Cardiac muscle cell (in vitro differentiated cells and primary cell): ENCODE data around the gene RNGTT. TPM values are rescaled to one million over a fixed set of nuclear protein-coding genes. Genes with fewer than 3 reads are reported as not detected.
A peak's percentile ranks its signal among the peaks of the same experiment; 100 is the strongest.

ENCODE experiments used
- DNase-seq, 2 donors: peaks; one replicate each; pipeline versions ENCODE4 v3.0.0 to v3.0.0-alpha.2; 2010 to 2017; ENCODE audit warnings: low read depth in 1 of 2, low spot score in 1 of 2
- H3K27ac ChIP-seq: fragments of 200-600 bp; sonication (generic); 2 replicates; pipeline ENCODE4 v1.5.1; 2016
- H3K27me3 ChIP-seq: fragments of 200-600 bp; sonication (generic); 2 replicates; pipeline ENCODE4 v1.6.0; 2016; ENCODE audit warnings: control low read depth
- H3K36me3 ChIP-seq: fragments of 200-600 bp; sonication (generic); 2 replicates; pipeline ENCODE4 v1.5.1; 2016; ENCODE audit warnings: control low read depth
- H3K4me1 ChIP-seq: fragments of 200-600 bp; sonication (generic); 2 replicates; pipeline ENCODE4 v1.8.1; 2017; ENCODE audit warnings: low read depth, mild to moderate bottlenecking, mixed run types
- H3K4me3 ChIP-seq: fragments of 200-600 bp; sonication (generic); 2 replicates; pipeline ENCODE4 v1.5.1; 2016; ENCODE audit warnings: mild to moderate bottlenecking
- H3K9me3 ChIP-seq: fragments of 200-600 bp; sonication (generic); 2 replicates; pipeline ENCODE4 v1.5.1; 2017; ENCODE audit warnings: low read depth, mild to moderate bottlenecking, control low read depth
- CTCF ChIP-seq: IDR thresholded peaks from 2 replicates; pipeline ENCODE4 v1.5.1; 2012; ENCODE audit warnings: low read depth, mild to moderate bottlenecking, low read length
- polyA plus RNA-seq: library from polyadenylated mRNA; unstranded; fragments of >200 nt; fragmentation: Nextera tagmentation; extraction: Ambion mirVana; gene quantifications from 2 replicates; pipeline ENCODE4 v1.2.1, GENCODE V29; 2016
- total RNA-seq: library from RNA; depleted of rRNA; stranded (reverse); fragments of >200 nt; gene quantifications from 2 replicates; pipeline ENCODE4 v1.2.3, GENCODE V29; 2016

The RNGTT gene
- total and polyA plus RNA-seq, 2 experiments from 2014 or later: 10.9 to 12.5 TPM

- Histone ChIP-seq H3K4me1 (no peaks in the 10 kb centered on the region), H3K27ac (no peak overlapping the region), H3K27me3 (no peaks in the 10 kb centered on the region), H3K36me3 (no peaks in the 10 kb centered on the region), H3K4me3 (no peak overlapping the region), H3K9me3 (no peaks in the 10 kb centered on the region)
- no peak for TF ChIP-seq CTCF
- peak in 1 of 2 donors; percentile 12 for DNase-seq
Observed at GRCh38 chr6:88920774-88921733, 42.4 kb downstream of the RNGTT start.

- no peak for TF ChIP-seq CTCF
- no peak for DNase-seq
- H3K27me3 ChIP-seq: no peaks in the 10 kb centered on the region
- H3K27ac ChIP-seq: no peak overlapping the region
- H3K4me3 ChIP-seq: no peak overlapping the region
- no peaks in the 10 kb centered on the region for H3K36me3 ChIP-seq
- no peaks in the 10 kb centered on the region for H3K9me3 ChIP-seq
- no peaks in the 10 kb centered on the region for H3K4me1 ChIP-seq
Observed at GRCh38 chr6:88920088-88920487, 43.3 kb downstream of the RNGTT start.

- no peaks in the 10 kb centered on the region for H3K4me1 ChIP-seq
- H3K4me3 ChIP-seq: no peak overlapping the region
- no peaks in the 10 kb centered on the region for H3K27me3 ChIP-seq
- H3K36me3 ChIP-seq: no peaks in the 10 kb centered on the region
- TF ChIP-seq CTCF: peak; percentile 39
- no peak overlapping the region for H3K27ac ChIP-seq
- H3K9me3 ChIP-seq: no peaks in the 10 kb centered on the region
- DNase-seq: peak in 1 of 2 donors; percentile 22
Observed at GRCh38 chr6:88919032-88919431, 44.4 kb downstream of the RNGTT start.

GRCh38 chr6:88916615-88917208 lies 46.7 kb downstream of the RNGTT start:
- Histone ChIP-seq H3K27ac (no peak overlapping the region), H3K27me3 (no peaks in the 10 kb centered on the region), H3K4me1 (no peaks in the 10 kb centered on the region), H3K4me3 (no peak overlapping the region), H3K9me3 (no peaks in the 10 kb centered on the region), H3K36me3 (no peaks in the 10 kb centered on the region)
- TF ChIP-seq CTCF: no peak
- DNase-seq: no peak

GRCh38 chr6:88914895-88915598 lies 48.4 kb downstream of the RNGTT start:
- Histone ChIP-seq H3K4me3 (no peak overlapping the region), H3K36me3 (no peaks in the 10 kb centered on the region), H3K27me3 (no peaks in the 10 kb centered on the region), H3K27ac (no peak overlapping the region), H3K4me1 (no peaks in the 10 kb centered on the region), H3K9me3 (no peaks in the 10 kb centered on the region)
- no peak for DNase-seq
- TF ChIP-seq CTCF: no peak
